ENCODE data around the gene WDR5. TPM values are rescaled to one million over a fixed set of nuclear protein-coding genes. Genes with fewer than 3 reads are reported as not detected.

The WDR5 gene
- total and polyA plus RNA-seq, 9 of the 15 experiments (the other 6 are each of a cell fraction or from before 2014, with no cell fraction given), result 3.0 to 56.8 (median 38.6) TPM

GRCh38 chr9:134203224-134203623 is 67.3 kb downstream of the WDR5 start (continued):
- TF ChIP-seq NKRF (IDR thresholded peaks at IDR 0.05; ENCODE audit: borderline replicate concordance), result no peak
- no peak for TF ChIP-seq TAF9B (IDR thresholded peaks at IDR 0.05; ENCODE audit: partially characterized antibody)
- TF ChIP-seq CEBPG (CRISPR knock-in tag; IDR thresholded peaks at IDR 0.05), result no peak
- no peak for TF ChIP-seq CEBPG (tag; conservative IDR thresholded peaks at IDR 0.05 in 1 of 2, IDR thresholded peaks at IDR 0.05 in 1 of 2)
- no peak for TF ChIP-seq RBM25 (IDR thresholded peaks at IDR 0.05; ENCODE audit: low read depth, low read length, severe bottlenecking)
- TF ChIP-seq ZNF232 (CRISPR knock-in tag; IDR thresholded peaks at IDR 0.05), result no peak
- TF ChIP-seq RCOR1 (IDR thresholded peaks at IDR 0.05; ENCODE audit: borderline replicate concordance in 1 of 2, low read depth in 2 of 2, low read length in 2 of 2), result no peak
- TF ChIP-seq TCF7L2 (IDR thresholded peaks at IDR 0.05; ENCODE audit: low read depth, low read length), result no peak
- TF ChIP-seq, protein P1, sequence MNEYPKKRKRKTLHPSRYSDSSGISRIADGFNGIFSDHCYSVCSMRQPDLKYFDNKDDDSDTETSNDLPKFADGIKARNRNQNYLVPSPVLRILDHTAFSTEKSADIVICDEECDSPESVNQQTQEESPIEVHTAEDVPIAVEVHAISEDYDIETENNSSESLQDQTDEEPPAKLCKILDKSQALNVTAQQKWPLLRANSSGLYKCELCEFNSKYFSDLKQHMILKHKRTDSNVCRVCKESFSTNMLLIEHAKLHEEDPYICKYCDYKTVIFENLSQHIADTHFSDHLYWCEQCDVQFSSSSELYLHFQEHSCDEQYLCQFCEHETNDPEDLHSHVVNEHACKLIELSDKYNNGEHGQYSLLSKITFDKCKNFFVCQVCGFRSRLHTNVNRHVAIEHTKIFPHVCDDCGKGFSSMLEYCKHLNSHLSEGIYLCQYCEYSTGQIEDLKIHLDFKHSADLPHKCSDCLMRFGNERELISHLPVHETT (CRISPR knock-in tag; conservative IDR thresholded peaks at IDR 0.05 in 1 of 2, IDR thresholded peaks at IDR 0.05 in 1 of 2), result no peak

Measured in K562 (cell line).